NCI-H146 treated with DMSO at 0.1 percent for 48 hours (cell line): Measurements from ENCODE around the gene CORIN.

Experiments
- DNase-seq: peaks from one replicate; lab custom pipeline; 2025; ENCODE audit not compliant: unreplicated experiment; lab: John Stamatoyannopoulos, UW

CORIN gene, protein sequence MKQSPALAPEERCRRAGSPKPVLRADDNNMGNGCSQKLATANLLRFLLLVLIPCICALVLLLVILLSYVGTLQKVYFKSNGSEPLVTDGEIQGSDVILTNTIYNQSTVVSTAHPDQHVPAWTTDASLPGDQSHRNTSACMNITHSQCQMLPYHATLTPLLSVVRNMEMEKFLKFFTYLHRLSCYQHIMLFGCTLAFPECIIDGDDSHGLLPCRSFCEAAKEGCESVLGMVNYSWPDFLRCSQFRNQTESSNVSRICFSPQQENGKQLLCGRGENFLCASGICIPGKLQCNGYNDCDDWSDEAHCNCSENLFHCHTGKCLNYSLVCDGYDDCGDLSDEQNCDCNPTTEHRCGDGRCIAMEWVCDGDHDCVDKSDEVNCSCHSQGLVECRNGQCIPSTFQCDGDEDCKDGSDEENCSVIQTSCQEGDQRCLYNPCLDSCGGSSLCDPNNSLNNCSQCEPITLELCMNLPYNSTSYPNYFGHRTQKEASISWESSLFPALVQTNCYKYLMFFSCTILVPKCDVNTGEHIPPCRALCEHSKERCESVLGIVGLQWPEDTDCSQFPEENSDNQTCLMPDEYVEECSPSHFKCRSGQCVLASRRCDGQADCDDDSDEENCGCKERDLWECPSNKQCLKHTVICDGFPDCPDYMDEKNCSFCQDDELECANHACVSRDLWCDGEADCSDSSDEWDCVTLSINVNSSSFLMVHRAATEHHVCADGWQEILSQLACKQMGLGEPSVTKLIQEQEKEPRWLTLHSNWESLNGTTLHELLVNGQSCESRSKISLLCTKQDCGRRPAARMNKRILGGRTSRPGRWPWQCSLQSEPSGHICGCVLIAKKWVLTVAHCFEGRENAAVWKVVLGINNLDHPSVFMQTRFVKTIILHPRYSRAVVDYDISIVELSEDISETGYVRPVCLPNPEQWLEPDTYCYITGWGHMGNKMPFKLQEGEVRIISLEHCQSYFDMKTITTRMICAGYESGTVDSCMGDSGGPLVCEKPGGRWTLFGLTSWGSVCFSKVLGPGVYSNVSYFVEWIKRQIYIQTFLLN

DNA sequence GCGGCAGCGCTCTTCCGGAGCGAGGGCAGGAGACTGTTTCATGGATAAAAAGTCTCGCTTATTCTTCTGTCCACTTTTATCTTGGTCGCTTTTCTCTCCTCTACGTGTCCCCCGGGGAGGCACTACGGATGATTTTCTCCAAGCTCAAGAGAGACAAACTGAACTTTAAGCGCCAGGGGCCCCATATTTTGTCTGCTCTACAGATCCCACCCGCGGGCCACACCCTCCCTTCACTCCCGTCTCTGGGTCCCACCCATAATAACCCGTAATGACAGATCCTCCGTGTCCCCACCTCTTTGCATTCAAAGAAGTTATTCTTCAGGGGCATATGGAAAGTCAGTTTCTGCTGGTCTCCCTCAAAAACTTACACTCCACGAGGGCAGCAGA is at the start of gene CORIN:
Gene CORIN (minus strand): TSS at position 160 of the 387 bp plus-strand sequence. CDS start 118 bp downstream, at position 42.
- DNase-seq = no peak

DNA sequence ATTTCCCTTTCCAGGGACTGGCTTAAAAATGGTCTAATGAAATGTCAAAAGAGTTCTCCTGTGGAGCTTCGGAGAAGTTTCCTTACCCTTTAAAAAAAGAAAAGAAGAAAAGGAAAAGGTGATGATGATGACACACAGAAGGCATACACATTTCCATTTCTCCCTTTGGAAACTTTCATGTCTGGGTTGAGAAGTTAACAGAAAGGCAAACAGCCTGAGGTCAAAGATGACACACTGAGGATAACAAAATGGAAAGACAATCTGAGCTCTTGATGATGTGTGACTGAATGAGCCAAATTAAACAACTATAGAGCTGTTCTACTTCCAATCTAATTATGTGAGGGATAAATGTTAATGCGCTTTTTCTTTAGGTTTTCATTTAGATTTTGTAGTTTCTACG is 44.4 kb upstream of the CORIN start:
- DNase-seq = no peak

DNA sequence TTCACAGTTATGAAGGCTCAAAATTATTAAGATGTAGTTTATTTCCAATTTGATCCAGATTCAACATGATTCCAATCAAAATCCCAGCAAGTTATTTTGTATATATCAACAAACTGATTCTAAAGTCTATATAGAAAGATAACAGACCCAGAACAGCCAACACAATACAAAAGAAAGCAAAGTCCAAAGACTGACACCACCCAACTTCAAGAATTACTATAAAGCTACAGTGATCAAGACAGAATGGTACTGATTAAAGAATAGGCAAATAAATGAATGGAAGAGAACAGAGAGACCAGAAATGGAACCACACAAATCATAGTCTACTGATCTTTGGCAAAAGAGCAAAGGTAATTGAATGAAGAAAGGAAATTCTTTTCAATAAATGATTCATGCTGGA is 41.6 kb upstream of the CORIN start:
- no peak for DNase-seq

DNA sequence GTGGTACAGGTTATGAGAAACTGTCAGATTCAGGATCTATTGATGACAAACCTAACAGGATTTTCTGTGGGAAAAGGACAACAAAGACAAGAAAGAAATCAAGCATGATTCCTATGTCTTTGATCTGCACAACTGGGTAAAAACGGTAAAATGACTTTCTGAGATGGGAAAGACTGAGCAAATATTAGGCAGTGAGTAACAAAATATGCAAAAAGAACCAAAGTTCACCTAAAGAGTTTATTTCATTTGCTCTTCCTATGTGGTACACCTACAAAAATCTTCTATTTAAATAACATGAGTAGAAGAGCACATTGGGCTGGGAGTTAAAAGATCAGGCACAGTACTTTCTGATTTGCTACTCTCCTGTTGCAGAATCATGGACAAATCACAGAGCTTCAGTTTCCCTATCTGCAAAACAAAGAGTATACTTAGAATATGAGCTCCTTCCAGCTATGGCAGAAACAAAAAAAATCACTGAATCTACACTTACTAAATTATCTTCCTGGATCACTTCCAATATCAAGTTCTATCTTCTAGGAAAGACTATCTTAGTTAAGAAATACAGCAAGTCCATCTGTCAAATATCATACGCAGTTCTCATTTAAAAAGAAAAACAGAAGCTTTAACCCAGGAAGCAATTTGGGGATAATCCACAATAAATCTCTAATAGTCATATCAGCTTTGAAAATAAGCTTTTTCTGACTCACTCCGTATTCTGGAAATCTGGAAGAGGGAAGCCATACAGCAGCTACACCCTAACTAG is 39.1 kb upstream of the CORIN start:
- no peak for DNase-seq

DNA sequence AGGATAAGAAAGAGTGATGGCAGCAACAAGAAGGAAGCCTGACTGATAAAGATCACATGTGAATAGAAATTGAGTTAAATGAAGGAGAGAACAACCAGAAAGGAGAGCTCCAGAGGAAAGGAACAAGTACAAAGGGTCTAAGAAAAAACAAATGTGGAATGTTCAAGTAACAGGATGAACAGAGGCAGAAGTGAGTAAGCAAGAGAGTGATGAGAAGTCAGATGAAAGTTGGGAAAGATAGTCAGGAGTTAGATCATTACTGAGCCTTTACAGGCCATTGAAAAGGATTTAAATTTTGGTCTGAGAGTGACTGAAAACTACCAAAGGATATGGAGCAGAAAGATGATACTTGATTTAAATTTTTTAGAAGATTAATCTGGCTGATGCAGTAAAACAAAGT is 38.4 kb upstream of the CORIN start:
- no peak for DNase-seq

DNA sequence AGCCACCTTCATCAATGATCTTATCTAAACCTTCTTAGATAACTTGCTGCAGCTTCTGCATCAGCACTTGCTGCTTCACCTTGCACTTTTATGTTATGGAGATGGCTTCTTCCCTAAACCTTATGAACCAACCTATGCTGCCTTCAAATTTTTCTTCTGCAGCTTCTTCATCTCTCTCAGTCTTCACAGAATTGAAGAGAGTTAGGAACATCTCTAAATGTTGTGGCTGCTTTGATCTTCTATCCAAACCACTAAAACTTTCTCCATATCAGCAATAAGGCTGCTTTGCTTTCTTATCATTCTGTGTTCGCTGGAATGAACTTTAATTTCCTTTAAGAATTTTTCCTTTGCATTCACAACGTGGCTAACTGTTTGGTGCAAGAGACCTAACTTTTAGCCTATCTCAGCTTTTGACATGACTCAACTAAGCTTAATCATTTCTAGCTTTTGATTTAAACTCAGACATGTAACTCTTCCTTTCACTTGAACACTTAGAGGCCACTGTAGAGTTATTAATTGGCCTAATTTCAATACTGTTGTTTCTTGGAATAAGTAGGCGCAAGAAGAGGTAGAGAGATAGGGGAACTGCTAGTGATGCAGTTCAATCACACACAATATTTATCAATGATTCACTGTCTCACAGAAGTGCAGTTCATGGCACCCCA is 36.1 kb upstream of the CORIN start:
- no peak for DNase-seq

DNA sequence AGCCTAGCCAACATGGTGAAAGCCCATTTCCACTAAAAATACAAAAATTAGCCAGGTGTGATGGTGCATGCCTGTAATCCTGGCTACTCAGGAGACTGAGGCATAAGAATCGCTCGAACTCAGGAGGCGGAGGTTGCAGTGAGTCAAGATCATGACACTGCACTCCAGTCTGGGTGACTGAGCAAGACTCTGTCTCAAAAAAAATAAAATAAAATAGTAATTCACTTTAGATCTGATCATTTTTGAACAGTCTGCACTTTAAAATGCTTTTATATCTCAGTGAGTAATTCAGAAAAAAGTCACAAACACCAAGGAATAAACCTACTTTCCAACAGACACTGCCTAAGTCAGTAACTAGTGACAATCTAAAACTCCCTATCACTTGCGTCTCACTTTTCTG is 25.6 kb upstream of the CORIN start:
- DNase-seq = no peak

DNA sequence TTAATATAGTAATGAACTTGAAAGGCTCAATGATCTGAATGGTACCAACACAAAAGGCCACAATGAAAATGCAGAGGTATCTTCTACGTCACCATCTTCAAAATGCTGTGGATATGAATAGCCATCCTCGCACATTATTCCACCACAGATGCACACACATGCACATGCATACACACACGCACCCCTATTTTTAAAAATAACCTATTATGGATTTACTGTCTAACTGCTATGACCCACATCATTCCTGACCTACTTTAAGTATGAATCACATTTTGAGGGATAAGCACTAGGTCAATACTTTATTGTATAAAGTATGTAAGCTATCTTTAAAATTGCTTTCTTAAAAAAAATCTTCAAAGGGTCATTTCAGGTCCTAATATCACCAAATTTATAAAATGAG is 24.4 kb upstream of the CORIN start:
- no peak for DNase-seq

DNA sequence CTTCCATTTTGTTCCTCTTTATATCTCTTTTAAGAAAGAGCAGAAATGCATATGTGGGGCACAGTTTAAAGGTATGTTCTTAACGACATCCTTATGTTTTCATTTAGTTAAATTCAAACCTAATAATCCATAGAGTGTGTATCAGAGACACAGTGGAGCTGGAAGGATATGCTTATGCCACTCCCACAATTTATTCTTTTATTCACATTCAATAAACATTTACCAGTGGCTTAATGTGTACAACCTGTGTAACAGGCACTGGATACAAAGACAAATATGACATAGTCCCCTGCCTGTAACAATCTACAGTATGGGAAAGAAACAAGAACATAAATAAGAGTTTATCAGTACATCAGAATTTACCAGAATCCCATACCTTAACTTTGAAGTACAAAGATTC is 22.4 kb upstream of the CORIN start:
- no peak for DNase-seq

DNA sequence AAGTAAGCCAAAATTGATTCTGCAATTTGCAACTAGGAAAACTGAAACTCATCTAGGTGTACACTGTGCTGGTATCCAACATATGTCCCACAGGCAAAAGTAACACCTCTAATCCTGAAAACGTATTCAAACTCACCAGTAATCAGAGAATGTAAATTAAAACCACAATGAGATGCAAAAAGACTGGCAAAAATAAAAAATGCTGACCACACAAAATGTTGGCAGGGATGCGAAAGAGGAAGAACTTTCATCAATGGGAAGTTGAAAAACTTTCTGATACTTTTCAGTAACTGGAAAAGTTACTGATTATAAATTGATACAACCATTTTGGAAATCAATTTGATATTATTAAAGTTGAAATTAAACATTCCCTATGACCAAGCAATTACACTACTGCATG is 20.1 kb upstream of the CORIN start:
- DNase-seq = no peak

DNA sequence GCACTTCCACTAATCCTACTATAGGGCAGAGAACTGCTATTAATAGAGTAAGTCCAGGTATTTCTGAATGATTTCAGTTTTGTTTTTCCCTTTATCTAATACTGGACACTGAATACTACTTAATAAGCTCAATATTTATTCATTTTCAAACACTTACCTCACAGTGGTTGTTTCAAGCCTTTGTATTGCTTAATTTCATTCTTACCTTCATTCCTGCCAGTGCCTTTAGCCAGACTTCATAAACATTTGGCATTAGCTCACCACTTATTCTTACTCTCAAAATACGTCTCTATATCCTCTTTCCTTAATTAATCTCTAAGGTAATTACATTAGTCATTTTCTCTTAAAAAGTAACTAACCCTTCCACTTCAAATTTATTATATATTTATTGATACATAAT is 18.8 kb upstream of the CORIN start:
- no peak for DNase-seq

DNA sequence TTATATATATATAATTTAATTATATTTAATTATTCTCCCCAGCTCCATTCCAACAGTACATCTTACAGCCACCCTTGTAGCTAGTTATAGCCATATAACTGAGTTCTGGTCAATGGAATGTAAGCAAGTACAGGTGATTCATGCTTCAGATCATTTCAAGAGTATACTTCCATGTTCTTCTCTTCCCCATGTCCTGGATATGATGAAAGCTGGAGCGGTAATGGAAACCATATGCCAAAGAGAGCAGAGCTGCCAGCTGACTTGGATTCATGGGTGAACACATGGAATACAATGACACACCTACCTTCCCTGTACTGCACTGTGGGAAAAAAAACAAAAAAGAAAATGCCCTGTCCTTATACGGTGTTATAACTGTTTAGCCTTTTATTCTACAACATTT is 17.5 kb upstream of the CORIN start:
- no peak for DNase-seq

DNA sequence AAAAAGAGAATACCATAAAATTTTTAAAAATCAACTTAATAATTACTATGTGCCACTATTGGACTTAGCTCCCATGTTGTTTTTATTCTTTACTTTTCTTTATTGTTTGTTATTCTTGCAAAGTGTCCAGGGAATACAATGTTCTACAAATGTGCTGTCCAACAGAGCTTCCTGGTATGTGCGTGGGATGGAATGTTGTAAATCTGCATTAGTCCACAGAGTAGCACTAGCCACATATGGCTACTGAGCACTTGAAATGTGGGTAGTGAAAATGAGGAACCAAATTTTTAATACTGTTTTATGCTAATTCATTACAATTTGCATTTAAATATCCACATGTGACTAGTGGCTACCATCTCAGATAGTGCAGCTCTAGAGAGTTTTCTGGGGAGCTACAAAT is 14.3 kb upstream of the CORIN start:
- no peak for DNase-seq

DNA sequence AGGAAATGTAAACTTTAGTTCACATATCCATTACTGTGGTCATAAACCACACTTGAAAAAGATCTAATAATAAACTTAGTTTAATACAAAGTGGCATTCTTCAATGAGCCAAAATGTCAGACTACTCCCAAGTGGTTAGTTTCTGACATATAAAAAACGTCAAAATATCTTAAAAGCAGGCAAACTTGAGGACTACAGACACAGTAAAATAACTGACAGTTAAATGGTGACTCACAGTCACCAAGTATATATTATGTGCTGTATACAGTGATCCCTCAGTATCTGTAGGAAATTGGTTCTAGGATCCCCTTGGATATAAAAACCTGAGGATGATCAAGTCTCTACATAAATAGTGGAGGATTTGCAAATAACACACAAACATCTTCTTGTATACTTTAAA is 11.6 kb upstream of the CORIN start:
- no peak for DNase-seq

DNA sequence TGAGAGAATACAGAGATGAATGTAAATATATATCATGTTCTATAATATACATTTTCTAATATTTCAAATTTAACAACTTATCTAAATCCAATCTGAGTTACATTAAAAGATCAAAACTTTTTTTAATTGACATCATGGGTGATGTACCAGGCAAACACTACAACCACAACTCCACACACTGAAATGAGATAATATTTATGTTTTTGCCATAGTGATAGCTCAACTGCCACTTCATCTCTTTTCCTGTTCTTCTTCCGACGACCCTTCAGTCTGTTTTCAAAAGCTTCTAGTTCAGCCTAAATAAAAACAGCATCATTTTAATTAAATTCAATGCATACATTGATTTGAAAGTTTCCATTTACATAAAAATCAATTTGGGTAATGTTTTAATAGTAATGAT is 10.2 kb upstream of the CORIN start:
- DNase-seq = no peak

DNA sequence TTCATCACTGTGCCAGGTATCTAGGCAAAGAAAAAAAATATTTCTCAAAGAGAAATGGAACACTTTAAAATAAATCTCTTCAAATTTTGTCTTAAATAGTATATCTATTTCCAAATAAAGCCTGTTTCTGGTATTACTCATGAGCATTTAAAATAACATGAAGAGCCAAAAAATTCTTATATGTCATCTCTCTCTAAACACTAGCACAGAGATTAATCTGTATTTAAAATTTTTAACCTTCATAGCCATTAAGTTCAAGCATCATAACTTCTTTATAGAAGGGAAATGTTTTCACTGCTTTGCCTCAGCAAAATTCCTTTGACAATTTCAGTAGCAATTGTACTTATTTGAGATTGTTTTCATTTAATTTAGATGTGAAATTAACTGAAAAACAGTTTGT is 5.1 kb upstream of the CORIN start:
- no peak for DNase-seq

DNA sequence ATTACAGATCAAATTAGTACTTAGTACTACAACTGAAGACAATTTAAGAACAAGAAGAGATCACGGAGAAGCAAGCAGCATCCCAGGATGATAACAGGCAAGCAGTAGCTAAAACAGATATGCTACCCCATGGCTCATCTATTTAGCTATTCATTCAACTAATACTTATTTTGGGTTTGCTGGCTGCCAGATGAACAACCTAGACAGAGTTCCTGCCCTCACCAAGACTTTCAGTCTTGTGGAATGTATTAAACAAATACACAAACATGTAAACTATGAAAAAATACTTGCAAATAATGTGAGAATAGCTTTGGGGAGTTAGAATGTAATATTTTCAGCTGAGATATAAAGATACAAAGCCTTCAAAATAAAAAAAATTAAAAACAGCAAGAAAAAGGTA is 2.4 kb upstream of the CORIN start:
- no peak for DNase-seq

DNA sequence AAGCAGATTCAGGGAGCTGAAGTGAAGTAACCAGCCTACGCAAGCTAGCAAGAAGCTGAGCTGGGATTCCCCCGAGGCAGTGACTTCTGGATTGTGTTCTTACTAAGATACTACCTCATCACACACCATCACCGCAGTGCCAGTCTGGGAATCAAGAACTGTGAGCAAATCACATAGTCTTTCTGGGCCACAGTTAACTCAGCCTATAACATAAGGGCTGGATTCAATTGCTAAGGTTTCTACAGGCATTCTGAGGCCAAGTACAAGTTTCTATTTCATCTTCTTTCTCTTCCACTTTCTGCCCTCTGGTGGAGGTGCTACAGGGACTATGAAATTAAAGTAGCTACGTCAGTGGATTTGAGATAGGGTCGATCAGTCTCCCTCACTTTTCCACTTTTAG is 1.4 kb upstream of the CORIN start:
- DNase-seq = no peak

DNA sequence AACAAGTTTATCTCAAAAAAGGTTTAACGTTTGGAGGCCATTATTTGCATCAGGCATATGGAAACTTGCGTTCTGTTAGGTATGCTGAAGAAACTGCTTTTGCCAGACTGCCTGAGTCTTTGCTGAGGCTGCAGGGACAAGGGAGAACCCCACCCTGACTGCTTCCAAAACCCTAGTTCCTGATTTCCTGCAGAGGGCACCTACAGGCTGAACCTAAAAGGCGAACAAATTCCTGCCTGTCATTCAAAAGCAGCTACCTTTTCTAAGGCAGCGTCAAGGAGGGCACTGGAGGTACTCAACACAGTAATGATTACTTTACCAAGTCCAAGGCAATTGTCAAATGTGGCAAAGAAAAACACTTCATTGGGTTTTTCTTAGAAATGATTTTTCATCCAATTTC is 578 bp upstream of the CORIN start:
- DNase-seq = no peak

DNA sequence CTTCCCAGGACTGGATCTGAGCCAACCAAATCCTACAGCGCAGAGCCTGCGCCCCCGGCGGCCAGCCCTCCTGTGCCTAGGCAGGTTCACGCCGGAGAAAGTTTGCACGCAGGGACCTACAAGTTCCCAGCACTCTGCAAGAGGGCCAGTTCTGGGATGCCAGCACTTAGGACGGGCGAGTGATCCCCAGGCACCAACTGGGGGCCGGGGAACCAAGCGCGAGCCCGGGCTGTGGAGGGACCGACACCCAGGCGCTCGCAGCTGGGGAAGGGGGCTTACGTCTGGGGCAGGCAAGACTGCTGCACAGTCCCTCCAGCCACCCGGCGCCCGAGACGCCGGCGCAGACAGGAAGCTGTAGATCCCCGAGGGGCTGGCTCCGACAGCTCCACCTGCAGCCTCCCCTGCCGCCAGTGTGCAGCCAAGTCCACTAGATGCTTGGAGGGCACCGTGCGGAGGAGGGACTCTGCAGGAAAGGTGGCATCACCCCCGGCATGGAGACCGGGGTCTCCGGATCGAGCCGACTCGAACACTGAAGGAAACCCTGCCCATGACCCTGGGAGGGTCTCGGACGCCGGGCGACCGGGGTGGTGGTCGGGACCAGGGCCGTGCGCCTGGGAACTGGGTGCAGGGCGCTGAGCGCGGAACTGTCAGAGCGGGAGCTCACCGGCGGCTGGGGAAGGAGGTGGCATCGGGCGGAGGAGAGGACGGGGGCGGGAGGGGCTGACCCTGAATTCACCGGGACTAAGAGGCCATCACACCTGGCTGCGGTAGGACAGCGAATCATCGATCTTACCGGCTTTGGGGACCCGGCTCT is 566 bp downstream of the CORIN start:
- DNase-seq = peak; percentile 20
